T-cell (primary cell): ENCODE results near the gene MSMP. TPM values are rescaled to one million over a fixed set of nuclear protein-coding genes. Genes with fewer than 3 reads are reported as not detected.

Source experiments
- ATAC-seq, 4 experiments: fragments of 200-7000 bp in 3 of 4; fragments of 150-1000 bp in 1 of 4; cut with Tn5 transposase; replicated peaks in 1 of 4; 1 replicate in 3 of 4; 2 replicates in 1 of 4; pipeline ENCODE4 v1.10.0; 2021; ENCODE audit warnings: moderate library complexity in 3 of 4, mild to moderate bottlenecking in 2 of 4, moderate number of reproducible peaks in 1 of 4
- CTCF ChIA-PET, 2 donors: fragments of 300-600 bp; sonication (Branson Sonifier 250); formaldehyde crosslinking; loops; one replicate each; lab custom pipeline; 2022; ENCODE audit warnings: antibody characterized with exemption in 2 of 2; lab: Charles Lee
- POLR2A ChIA-PET, 2 donors: fragments of 300-600 bp; sonication (Branson Sonifier 250); formaldehyde crosslinking; loops; one replicate each; lab custom pipeline; 2022; ENCODE audit warnings: antibody characterized with exemption in 2 of 2; lab: Charles Lee
- DNase-seq, 35 experiments: peaks; one replicate each; pipeline versions ENCODE4 v3.0.0 to v3.0.0-alpha.2; 2013 to 2023
- H3K27ac ChIP-seq: one replicate; pipeline ENCODE4 v1.5.1; 2013; ENCODE audit warnings: low read length
- H3K27me3 ChIP-seq, 2 experiments: replicated peaks in 1 of 2; 1 replicate in 1 of 2; 2 replicates in 1 of 2; pipeline versions ENCODE4 v1.6.1 to v1.7.0; 2013; ENCODE audit warnings: low read length in 1 of 2, mixed read lengths in 1 of 2; ENCODE audit not compliant: control insufficient read depth in 2 of 2, insufficient read depth in 2 of 2; ENCODE audit errors: extremely low read depth in 1 of 2
- H3K36me3 ChIP-seq, 2 donors: 1 replicate in 1 of 2; 2 replicates in 1 of 2; pipeline versions ENCODE4 v1.6.1 to v1.7.0; 2013; ENCODE audit warnings: low read length in 1 of 2; ENCODE audit not compliant: control insufficient read depth in 2 of 2, insufficient read depth in 1 of 2; ENCODE audit errors: extremely low read depth in 1 of 2
- H3K4me1 ChIP-seq, 2 experiments: 1 replicate in 1 of 2; 2 replicates in 1 of 2; pipeline versions ENCODE4 v1.6.1 to v1.7.0; 2013; ENCODE audit warnings: low read length in 2 of 2, mixed read lengths in 1 of 2; ENCODE audit not compliant: insufficient read depth in 2 of 2, control insufficient read depth in 1 of 2; ENCODE audit errors: extremely low read depth in 1 of 2
- H3K4me3 ChIP-seq, 2 donors: 1 replicate in 1 of 2; 2 replicates in 1 of 2; pipeline versions ENCODE4 v1.5.1 to v1.7.0; 2013; ENCODE audit warnings: mild to moderate bottlenecking in 2 of 2, low read length in 1 of 2, moderate library complexity in 1 of 2; ENCODE audit not compliant: control insufficient read depth in 1 of 2; ENCODE audit errors: extremely low read depth in 1 of 2
- H3K9me3 ChIP-seq: 2 replicates; pipeline ENCODE4 v1.7.0; 2013
- H3K27ac Mint-ChIP-seq, 2 donors: one replicate each; pipeline ENCODE4 v1.8.0; 2020 to 2021; ENCODE audit warnings: mild to moderate bottlenecking in 2 of 2, mixed read lengths in 2 of 2
- H3K27me3 Mint-ChIP-seq, 2 donors: one replicate each; pipeline ENCODE4 v1.8.0; 2021 to 2022; ENCODE audit warnings: mixed read lengths in 2 of 2
- H3K36me3 Mint-ChIP-seq: one replicate; pipeline ENCODE4 v1.8.0; 2021; ENCODE audit warnings: mixed read lengths
- H3K4me1 Mint-ChIP-seq, 3 donors: one replicate each; pipeline ENCODE4 v1.8.0; 2020 to 2022; ENCODE audit warnings: mixed read lengths in 3 of 3, mild to moderate bottlenecking in 1 of 3
- H3K4me3 Mint-ChIP-seq, 3 donors: one replicate each; pipeline ENCODE4 v1.8.0; 2020 to 2022; ENCODE audit warnings: mild to moderate bottlenecking in 3 of 3, mixed read lengths in 3 of 3, moderate library complexity in 3 of 3
- H3K9me3 Mint-ChIP-seq, 3 donors: one replicate each; pipeline ENCODE4 v1.8.0; 2020 to 2022; ENCODE audit warnings: mixed read lengths in 3 of 3
- WGBS: methylation state at CpG from one replicate; pipeline ENCODE4 v1.1.5; 2013; ENCODE audit warnings: missing lambda C conversion rate; ENCODE audit not compliant: insufficient coverage; 5-methylcytosine and 5-hydroxymethylcytosine counted together
- total RNA-seq, 35 experiments: library from RNA in 6 of 35; stranded (reverse) in 6 of 35; fragments of 120-200 nt in 1 of 35; gene quantifications; one replicate each; pipeline versions ENCODE4 v1.2.1 to v1.2.4 and lab custom pipeline; 2013 to 2026

MSMP gene
- total RNA-seq, 5 donors from 2014 or later (not counting 1 experiment from before 2014, with no cell fraction given), result 1.6 to 5.1 (median 1.6) TPM; not detected in 2

DNA sequence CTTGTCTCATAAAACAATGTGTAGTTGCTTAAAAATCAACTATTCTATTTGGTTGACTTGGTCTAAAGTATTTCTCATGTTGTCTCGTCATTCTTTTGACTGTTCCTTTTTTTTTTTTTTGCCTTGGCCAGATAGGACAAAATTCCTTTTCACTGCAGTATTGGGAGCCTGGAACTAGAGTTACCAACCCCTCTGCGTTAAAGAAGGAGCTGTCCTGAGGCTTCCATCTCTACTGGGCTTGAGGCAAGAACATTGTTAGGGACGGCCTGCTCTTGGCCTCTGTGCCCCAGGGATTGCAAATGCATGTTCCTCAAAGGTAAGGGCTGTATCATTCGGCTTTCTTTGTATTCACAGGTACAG is 35.9 kb upstream of the MSMP start:
- POLR2A ChIA-PET, result no interaction called here
- no peaks in the 10 kb centered on the region for H3K27me3 ChIP-seq
- 50% methylated on average over 3 of the region's 4 CpGs for WGBS
- H3K36me3 ChIP-seq, result peaks cover 14 to 17% of the 10 kb centered on the region in 2 donors
- H3K36me3 Mint-ChIP-seq, result peaks cover 23% of the 10 kb centered on the region
- no peaks in the 10 kb centered on the region for H3K9me3 ChIP-seq
- DNase-seq (no peak), ATAC-seq (no peak)
- peaks cover 0 to 14% (median 13%) of the 10 kb centered on the region in 3 donors for H3K4me1 Mint-ChIP-seq
- no peaks in the 10 kb centered on the region for H3K27me3 Mint-ChIP-seq
- no peak overlapping the region for H3K4me3 ChIP-seq
- CTCF ChIA-PET, result interaction anchor here (0.6 to 2.2 kb wide), 17 partner anchors 12 to 141 kb away, joined by 3 to 26 read pairs (median 4); partner anchors contain the start of genes FAM221B (in 1 of the 2), GBA2 (in 1 of the 2) and RGP1 (in 1 of the 2)
- no peak overlapping the region for H3K27ac ChIP-seq
- no peak overlapping the region for H3K27ac Mint-ChIP-seq
- H3K9me3 Mint-ChIP-seq, result no peaks in the 10 kb centered on the region
- no peak overlapping the region for H3K4me3 Mint-ChIP-seq
- H3K4me1 ChIP-seq, result peaks cover 0 to 3% of the 10 kb centered on the region in 2 experiments

DNA sequence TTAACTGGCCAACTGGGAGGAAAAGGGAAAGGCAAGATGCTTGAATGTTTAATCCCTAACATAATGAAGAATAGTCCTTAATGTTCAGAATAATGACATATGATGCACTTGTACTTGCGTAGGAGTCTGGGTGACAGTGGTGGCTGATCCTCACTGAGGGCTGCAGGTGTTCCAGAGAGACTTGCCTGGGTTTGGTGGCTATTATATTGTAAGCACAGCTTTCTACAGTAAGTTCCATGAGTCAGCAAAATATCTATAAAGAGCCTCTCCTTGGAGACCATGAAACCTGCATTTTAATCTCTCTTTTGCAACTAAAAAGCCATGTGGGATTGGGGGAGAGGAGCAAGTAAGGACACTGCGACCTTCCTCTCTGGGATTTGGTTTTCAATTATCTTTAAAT is 35.5 kb upstream of the MSMP start:
- POLR2A ChIA-PET, result no interaction called here

DNA sequence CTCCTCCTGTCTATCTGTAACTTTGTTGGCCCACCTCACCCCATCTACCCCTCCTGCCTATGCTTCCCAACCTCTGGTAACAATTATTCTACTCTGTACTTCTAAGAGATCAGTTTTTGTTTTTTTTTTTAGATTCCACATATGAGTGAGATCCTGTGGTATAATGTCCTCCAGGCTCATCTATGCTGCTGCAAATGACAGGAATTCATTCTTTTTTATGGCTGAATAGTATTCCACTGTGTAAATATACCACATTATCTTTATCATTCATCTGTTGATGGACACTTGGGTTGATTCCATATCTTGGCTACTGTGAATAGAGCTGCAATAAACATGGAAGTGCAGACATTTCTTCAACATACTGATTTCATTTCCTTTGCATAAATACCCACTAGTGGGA is 29.3 kb upstream of the MSMP start:
- H3K27me3 ChIP-seq, result no peaks in the 10 kb centered on the region
- H3K27ac ChIP-seq, result no peak overlapping the region
- H3K27me3 Mint-ChIP-seq, result no peaks in the 10 kb centered on the region
- H3K9me3 ChIP-seq, result no peaks in the 10 kb centered on the region
- peaks cover 2 to 10% (median 2%) of the 10 kb centered on the region in 3 donors for H3K4me1 Mint-ChIP-seq
- peaks cover 5 to 21% of the 10 kb centered on the region in 2 donors for H3K36me3 ChIP-seq
- POLR2A ChIA-PET, result interaction anchor here in 1 of 2 donors (0.6 kb wide), 1 partner anchor 599 kb away, joined by 3 read pairs; no protein-coding TSS in a partner anchor
- no peak overlapping the region for H3K4me3 Mint-ChIP-seq
- H3K36me3 Mint-ChIP-seq, result peaks cover 38% of the 10 kb centered on the region
- H3K4me1 ChIP-seq, result no peaks in the 10 kb centered on the region
- no peak for DNase-seq
- no peaks in the 10 kb centered on the region for H3K9me3 Mint-ChIP-seq
- no peak for ATAC-seq
- CTCF ChIA-PET, result interaction anchor here in 1 of 2 donors (0.6 kb wide), 1 partner anchor 26 kb away, joined by 3 read pairs; no protein-coding TSS in a partner anchor
- no peak overlapping the region for H3K4me3 ChIP-seq
- H3K27ac Mint-ChIP-seq, result no peak overlapping the region

More for the DNA sequence above, 35.5 kb upstream of the MSMP start:
- no CpG with 5 or more reads among the region's 2 CpGs for WGBS
- peaks cover 0 to 13% (median 12%) of the 10 kb centered on the region in 3 donors for H3K4me1 Mint-ChIP-seq
- Histone ChIP-seq H3K27me3 (no peaks in the 10 kb centered on the region), H3K27ac (no peak overlapping the region), H3K9me3 (no peaks in the 10 kb centered on the region), H3K4me1 (peaks cover 0 to 3% of the 10 kb centered on the region in 2 experiments), H3K4me3 (no peak overlapping the region), H3K36me3 (peaks cover 14 to 21% of the 10 kb centered on the region in 2 donors)
- ATAC-seq (no peak), DNase-seq (no peak)
- H3K4me3 Mint-ChIP-seq, result no peak overlapping the region
- H3K27me3 Mint-ChIP-seq, result no peaks in the 10 kb centered on the region
- H3K9me3 Mint-ChIP-seq, result no peaks in the 10 kb centered on the region
- H3K27ac Mint-ChIP-seq, result no peak overlapping the region
- H3K36me3 Mint-ChIP-seq, result peaks cover 23% of the 10 kb centered on the region
- CTCF ChIA-PET, result interaction anchor here (0.7 to 2.2 kb wide), 14 partner anchors 12 to 93 kb away, joined by 3 to 26 read pairs (median 4); partner anchors contain the start of genes FAM221B (in 1 of the 2), GBA2 (in 1 of the 2) and RGP1 (in 1 of the 2)

DNA sequence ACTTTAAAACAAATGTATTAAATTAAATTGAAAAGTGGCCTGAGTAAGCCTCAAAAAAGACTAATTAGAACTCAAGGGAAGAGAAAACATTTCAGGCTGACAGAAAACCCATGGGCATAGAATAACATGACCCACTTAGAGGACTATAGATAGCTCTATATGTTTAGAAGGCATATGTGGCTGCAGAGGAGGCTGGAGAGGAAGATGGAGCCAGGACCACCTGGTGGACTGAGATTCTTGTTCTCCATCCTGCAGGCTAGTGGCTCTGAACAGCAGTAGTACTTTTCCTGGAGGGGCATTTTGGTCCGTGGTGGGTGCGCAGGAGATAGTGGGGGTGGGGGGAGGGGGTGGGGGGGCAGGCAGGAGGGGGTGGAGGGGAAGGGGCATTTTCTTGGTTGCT is 27.0 kb upstream of the MSMP start:
- ChIA-PET CTCF (no interaction called here), POLR2A (no interaction called here)
- H3K9me3 Mint-ChIP-seq, result no peaks in the 10 kb centered on the region

DNA sequence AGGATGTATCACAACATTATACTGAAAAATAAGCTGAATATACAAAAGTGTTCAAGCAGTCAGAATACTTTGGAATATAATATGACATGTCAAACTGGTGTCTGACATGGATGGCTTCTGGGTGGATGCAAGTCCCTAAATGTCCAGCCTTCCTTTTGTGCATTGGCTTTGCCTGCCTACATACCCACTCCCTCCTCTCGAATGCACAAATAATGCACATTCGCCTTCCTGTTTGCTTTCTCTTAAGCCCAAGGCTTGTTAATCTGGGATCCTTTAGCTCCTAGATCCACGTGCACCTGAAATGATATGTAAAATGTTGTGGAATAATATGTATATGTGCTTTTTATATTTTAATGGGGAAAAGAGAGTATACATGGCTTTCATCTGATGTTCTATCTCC is 24.4 kb upstream of the MSMP start:
- H3K4me1 Mint-ChIP-seq, result peaks cover 2 to 10% (median 2%) of the 10 kb centered on the region in 3 donors
- Histone ChIP-seq H3K27me3 (no peaks in the 10 kb centered on the region), H3K27ac (no peak overlapping the region), H3K9me3 (no peaks in the 10 kb centered on the region), H3K4me1 (no peaks in the 10 kb centered on the region), H3K4me3 (no peak overlapping the region), H3K36me3 (peaks cover 0 to 8% of the 10 kb centered on the region in 2 donors)
- no peak overlapping the region for H3K27ac Mint-ChIP-seq
- no peak overlapping the region for H3K4me3 Mint-ChIP-seq
- DNase-seq (no peak), ATAC-seq (no peak)
- peaks cover 16% of the 10 kb centered on the region for H3K36me3 Mint-ChIP-seq
- CTCF ChIA-PET, result interaction anchor here (1.0 to 1.9 kb wide), 2 partner anchors 10 to 12 kb away, joined by 3 to 6 read pairs; no protein-coding TSS in a partner anchor
- POLR2A ChIA-PET, result no interaction called here
- no CpG with 5 or more reads among the region's 3 CpGs for WGBS
- H3K9me3 Mint-ChIP-seq, result no peaks in the 10 kb centered on the region
- H3K27me3 Mint-ChIP-seq, result no peaks in the 10 kb centered on the region

More for the DNA sequence above, 27.0 kb upstream of the MSMP start:
- H3K27ac ChIP-seq, result no peak overlapping the region
- Mint-ChIP-seq H3K27me3 (no peaks in the 10 kb centered on the region), H3K4me1 (peaks cover 2 to 10% (median 2%) of the 10 kb centered on the region in 3 donors), H3K27ac (no peak overlapping the region), H3K4me3 (no peak overlapping the region), H3K36me3 (peaks cover 29% of the 10 kb centered on the region)
- H3K9me3 ChIP-seq, result no peaks in the 10 kb centered on the region
- no peaks in the 10 kb centered on the region for H3K4me1 ChIP-seq
- no CpG with 5 or more reads among the region's 2 CpGs for WGBS
- no peaks in the 10 kb centered on the region for H3K27me3 ChIP-seq
- H3K36me3 ChIP-seq, result peaks cover 0 to 19% of the 10 kb centered on the region in 2 donors
- DNase-seq, result no peak
- no peak for ATAC-seq
- no peak overlapping the region for H3K4me3 ChIP-seq

DNA sequence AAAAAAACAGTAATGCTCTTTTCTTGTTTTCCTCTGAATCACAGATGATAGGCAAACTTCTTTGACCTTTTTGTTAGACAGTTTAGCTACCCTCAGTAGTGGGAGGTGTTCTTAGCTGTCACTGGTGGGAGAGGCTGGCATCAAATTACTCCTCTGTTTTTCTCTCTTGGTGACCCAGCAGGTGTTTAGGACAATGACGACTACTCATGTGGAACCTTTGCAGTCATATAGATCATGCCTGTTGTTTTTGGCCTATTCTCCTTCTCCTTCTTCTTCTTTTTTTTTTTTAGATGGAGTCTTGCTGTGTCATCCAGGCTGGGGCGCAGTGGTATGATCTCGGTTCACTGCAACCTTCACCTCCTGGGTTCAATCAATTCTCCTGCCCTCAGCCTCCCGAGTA is 21.9 kb upstream of the MSMP start:
- WGBS, result no CpG with 5 or more reads among the region's 4 CpGs
- H3K4me3 ChIP-seq, result no peak overlapping the region
- no peaks in the 10 kb centered on the region for H3K9me3 ChIP-seq
- H3K4me1 ChIP-seq, result no peaks in the 10 kb centered on the region
- CTCF ChIA-PET, result interaction anchor here in 1 of 2 donors (0.6 kb wide), 1 partner anchor 14 kb away, joined by 3 read pairs; no protein-coding TSS in a partner anchor
- no peak overlapping the region for H3K27ac ChIP-seq
- Mint-ChIP-seq H3K4me1 (peaks cover 2 to 9% (median 2%) of the 10 kb centered on the region in 3 donors), H3K36me3 (peaks cover 12% of the 10 kb centered on the region), H3K27ac (no peak overlapping the region), H3K27me3 (no peaks in the 10 kb centered on the region), H3K4me3 (no peak overlapping the region), H3K9me3 (no peaks in the 10 kb centered on the region)
- POLR2A ChIA-PET, result interaction anchor here in 1 of 2 donors (0.7 kb wide), 1 partner anchor 1384 kb away, joined by 3 read pairs; no protein-coding TSS in a partner anchor
- H3K27me3 ChIP-seq, result no peaks in the 10 kb centered on the region
- DNase-seq, result no peak
- peaks cover 0 to 10% of the 10 kb centered on the region in 2 donors for H3K36me3 ChIP-seq
- ATAC-seq, result no peak
